Umbilical cord (tissue), 2 donors: ENCODE data around the gene HSPA5. TPM values are rescaled to one million over a fixed set of nuclear protein-coding genes. Genes with fewer than 3 reads are reported as not detected.
"Not testable (repeated sequence)": the region's sequence is repeated elsewhere in the genome, so short reads cannot be mapped to it uniquely, and the experiment has no call there.

Experiments used
- DNase-seq: peaks from one replicate; pipeline ENCODE4 v3.0.0-alpha.2; 2015; ENCODE audit warnings: low spot score
- total RNA-seq: library from RNA; depleted of rRNA; stranded (reverse); fragments of >200 nt; gene quantifications from one replicate; pipeline ENCODE4 v1.2.3, GENCODE V29; 2014; ENCODE audit warnings: low replicate concordance; ENCODE audit not compliant: insufficient read depth

The HSPA5 gene
- total RNA-seq: 69.3 TPM

DNA sequence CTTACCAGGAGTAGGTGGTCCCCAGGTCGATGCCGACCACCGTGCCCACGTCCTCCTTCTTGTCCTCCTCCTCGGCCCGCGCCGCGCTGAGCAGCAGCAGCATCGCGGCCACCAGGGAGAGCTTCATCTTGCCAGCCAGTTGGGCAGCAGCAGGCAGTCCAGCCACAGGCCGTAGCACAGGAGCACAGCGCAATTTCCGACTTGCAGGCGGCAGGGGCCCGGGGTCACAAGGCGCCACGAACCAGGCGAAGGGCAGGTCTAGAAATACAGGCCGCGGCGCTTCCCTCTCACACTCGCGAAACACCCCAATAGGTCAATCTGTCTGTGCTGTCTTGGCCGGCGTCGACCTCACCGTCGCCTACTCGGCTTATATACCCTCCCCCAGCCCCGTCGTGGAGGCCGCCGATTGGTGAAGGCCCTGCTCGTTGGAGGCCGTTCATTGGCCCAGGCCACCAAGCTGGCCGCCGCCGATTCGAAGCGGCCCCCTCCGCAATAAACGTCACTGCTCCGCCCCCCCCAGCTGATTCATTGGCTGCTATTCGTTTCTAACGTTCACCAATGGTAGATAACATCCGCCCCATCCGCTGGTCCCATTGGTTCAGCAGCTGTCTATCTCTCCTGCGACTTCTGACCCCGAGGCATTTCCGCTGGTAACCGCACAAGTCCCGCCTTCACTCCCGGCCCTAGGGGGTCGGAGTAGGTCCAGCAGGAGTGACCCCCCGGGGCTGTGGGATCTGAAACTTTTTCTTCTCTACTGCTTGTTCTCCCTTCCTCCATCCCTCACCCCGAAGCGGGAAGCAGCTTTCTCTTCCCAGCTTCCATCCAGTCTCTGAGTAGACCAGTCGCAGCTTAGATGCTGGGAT is at the start of gene HSPA5:
HSPA5 (minus strand) TSS at position 344 of the 863 bp plus-strand sequence; CDS start at position 127, 217 bp downstream.
- peak; percentile 100 for DNase-seq

DNA sequence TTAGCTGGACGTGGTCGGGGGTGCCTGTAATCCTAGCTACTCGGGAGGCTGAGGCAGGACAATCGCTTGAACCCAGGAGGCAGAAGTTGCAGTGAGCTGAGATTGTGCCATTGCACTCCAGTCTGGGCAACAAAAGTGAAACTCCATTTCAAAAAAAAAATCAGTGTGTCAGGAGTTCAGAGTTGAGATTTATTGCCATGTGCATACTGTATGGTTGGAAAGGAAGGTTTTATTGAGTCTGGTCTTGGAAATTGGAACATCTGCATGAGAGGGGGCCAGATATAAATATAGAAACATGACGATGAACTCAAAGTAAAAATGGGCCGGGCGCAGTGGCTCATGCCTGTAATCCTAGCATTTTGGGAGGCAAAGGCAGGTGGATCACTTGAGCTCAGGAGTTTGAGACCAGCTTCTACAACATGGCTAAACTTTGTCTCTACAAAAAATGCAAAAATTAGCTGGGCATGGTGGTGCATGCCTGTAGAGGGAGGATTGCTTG is 45.8 kb upstream of the HSPA5 start:
- DNase-seq: not testable (repeated sequence)

DNA sequence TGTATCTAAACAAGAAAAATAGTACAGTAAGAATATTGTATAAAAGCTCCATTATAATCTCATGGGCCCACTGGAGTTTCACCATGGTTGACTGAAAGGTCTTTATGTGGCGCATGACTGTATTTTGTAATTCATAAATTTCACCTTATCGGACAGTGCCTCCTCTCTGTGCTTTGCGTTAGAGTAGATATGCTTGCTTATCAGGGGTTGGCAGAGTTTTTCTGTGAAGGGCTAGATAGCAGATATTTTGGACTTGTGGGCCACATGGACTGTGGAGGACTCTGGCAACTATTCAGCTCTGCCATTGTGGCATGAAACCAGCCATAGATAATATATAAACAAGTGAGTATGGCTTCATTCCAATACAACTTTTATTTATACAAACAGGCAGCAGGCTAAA is 43.7 kb upstream of the HSPA5 start:
- DNase-seq: no peak

DNA sequence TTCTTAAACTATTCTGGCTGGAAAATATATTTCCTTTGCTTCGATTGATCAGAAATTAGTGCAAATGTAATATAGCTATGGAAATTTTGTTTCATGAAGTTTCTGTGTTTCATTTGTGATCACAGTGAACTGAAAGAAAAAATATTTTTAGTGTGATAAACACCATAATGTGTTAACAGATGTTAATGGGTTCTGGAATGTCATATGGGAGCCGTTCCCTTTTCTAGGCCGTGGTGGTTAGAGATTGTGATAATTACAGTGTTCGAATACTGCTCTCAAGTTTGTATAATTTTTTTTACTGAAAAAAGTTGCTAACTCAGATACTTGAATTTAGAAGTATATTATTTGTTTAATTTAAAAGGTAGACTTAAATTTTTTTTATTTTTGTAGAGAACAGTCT is 39.8 kb upstream of the HSPA5 start:
- DNase-seq: no peak

DNA sequence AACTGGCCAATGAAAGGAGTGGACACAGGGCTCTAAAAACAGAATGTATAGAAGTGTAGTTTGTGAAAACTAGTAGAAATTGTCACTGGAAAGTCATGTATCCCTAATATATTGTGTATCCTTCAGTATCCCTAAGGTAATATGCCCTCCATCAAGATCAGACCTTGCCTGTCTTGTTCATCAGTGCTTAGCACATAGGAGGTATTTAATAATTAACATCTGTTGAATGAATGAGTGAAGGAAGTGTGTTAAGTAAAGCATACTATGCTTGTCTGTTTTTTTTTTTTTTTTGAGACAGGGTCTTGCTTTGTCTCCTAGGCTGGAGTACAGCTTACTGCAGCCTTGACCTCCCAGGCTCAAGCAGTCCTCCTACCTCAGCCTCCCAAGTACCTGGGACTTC is 36.3 kb upstream of the HSPA5 start:
- DNase-seq: no peak

DNA sequence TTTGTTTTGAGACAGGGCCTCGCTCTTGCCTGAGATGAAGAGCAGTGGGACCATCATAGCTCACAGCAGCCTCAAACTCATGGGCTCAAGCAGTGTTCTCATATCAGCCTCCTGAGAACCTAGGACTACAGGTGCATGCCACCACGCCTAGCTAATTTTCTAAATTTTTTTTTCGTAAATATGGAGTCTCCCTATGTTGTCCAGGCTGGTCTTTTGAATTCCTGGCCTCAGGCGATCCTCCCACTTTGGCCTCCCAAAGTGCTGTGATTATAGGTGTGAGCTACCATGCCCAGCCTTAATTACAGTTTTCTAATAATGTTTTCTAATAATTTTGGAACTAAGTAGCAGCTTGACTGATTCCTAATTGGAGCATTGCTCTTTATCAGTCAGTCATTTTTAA is 35.6 kb upstream of the HSPA5 start:
- no peak for DNase-seq

DNA sequence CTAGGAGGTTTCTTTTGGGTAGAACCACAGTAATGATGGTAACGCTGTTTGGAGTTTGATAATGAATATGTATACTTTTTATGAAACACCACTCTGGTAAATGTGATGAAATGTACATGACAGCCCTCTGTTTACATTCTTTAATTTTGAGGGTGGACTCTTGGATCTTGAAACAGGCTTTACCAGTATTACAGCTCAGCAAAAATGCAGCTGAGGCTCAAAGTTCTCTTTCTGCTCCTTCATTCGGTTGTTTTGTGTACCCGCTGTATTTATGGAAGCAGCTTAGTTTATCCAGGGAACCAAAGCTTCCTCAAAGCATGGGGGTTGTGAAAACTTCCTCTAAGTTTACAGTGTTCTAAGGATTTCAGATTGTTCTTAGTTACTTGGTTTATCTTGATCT is 31.6 kb upstream of the HSPA5 start:
- peak; percentile 65 for DNase-seq

DNA sequence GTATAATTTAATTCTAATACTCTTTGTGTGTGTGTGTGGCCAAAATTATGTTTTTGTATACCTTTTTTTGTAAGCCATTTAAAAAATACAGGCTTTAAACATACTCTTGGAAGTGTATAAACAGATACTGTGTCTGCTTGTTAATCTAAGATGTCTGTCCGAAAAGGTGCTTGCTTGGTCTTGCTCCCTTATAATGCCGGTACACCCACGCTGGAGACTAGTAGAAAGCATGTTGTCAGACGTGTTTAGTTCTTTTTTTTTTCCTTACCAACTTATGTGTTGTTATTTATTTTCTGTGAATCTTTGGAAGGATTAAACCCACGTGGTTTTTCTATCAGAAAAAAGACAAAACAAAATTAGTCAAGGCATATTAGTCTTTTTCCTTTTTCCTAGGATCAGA is 29.9 kb upstream of the HSPA5 start:
- DNase-seq: peak; percentile 25

DNA sequence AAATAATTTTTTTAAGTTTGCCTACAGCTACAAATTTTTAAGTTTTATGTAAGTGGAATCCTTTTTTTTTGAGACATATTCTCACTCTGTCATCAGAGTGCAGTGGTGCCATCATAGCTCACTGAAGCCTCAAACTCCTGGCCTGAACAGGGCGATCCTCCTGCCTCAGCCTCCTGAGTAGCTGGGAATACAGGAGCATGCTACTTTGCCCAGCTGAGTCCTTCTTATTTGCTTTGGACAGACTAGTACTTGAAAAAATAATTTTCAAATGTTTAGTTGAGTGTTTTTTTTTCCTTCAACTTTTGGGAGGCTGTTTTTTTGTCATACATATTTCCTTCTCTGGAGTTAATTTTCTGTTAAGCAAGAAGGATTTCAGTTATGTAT is 27.9 kb upstream of the HSPA5 start:
- no peak for DNase-seq

DNA sequence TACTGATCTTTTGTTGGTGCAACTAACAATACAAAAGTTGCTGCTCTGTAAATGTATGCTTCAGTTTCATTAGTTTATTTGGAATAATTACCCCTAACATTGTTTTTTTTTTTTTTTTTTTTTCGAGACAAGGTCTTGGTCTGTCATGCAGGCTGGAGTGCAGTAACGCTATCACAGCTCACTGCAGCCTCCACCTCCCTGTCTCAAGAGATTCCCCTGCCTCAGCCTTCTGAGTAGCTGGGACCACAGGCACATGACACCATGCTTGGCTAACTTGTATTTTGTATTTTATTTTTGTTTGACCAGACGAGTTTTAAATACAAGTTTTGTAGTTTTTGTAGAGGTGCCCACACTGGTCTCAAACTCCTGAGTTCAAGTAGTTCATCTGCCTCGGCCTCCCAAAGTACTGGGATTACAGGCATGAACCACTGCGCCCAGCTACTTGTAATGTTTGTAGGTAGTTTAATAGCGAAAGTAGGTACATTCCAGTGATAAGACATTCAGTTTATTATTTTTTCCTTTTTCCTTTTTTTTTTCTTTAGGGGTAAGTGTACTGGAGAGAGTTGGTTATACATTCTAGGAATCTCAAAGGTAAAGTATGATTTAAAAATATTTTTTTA is 27.4 kb upstream of the HSPA5 start:
- no peak for DNase-seq

DNA sequence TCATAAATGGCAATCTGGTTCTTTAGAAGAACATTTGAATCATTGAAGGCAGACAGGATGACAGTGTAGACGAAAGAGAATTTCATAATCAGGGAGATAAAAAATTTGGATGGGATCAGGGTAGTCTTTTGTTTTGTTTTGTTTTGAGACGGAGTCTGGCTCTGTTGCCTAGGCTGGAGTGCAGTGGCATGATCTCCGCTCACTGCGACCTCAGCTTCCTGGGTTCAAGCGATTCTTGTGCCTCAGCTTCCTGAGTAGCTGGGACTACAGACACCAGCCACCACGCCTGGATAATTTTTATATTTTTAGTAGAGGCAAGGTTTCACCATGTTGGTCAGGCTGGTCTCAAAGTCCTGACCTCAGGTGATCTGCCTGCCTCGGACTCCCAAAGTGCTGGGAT is 22.9 kb upstream of the HSPA5 start:
- not testable (repeated sequence) for DNase-seq

DNA sequence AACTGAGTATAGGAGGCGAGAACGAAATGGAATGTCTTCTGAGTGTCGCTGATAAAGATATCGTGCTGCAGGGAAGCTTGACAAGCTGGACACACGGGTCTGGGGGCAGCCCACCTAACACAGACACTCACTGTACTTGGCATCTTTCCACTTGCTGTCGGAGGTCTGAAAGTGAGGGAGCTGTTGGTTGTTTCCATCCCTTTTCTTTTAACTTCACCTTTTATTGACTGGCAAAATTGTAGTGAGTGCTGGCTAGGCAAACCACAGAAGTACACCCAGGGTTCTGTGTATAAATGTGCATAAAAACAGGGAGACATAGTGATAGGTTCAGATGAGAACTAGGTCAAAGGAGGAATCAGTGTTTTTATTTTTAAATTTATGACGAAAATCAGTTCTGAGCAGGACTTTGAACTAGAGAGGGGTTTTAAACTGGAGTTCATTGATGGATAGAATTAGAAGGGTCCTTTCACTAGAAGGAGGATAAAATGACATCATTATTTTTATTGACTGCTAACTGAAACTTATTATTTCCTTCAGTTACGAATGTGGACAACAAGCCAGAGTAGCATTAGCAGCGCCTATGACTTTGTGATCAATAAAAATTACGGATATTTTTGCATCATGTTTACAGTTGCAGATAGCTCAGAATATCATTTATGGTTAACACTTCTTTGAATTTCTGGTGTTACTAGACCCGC is 21.3 kb upstream of the HSPA5 start:
- DNase-seq: no peak

DNA sequence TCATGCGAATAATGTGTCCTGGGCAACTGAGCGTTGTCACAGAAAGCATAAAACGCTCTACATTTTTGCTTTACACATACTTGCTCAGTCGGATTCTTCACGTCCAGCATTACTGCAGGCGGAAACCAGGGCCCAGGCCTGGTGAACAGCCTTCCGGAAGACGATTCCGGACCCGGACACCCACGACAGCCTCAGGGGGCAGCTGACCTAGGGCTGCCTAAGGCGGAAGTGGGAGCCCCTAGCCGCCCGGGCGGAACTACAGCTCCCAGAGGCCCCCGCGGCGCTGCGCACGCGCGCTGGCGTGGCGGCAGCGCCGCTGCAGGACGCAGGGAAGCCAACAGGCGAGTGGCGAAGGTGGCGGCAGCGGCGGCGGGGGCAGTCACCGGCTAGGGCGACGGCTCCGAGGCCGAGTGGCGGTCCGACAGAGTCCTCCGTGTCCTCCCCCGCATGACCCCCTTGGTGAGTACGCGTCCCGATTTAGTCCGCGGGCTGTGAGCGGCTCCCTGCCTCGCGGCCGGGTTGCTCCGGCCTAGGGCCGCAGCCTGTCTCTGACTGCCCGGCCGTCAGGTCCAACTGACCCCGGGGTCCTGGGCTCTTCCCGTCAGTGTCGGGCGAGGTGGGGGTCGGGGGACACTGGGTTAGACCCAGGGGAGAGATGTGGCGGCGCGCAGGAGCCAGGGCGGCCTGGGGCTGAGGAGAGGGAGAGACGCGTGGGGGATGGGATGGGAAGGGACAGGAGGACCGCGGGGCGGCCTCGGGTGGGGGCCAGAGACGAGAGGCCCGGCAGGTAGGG is 20.6 kb upstream of the HSPA5 start, which contains the start of gene GAPVD1:
GAPVD1 (plus strand) TSS at position 326 of the 793 bp plus-strand sequence. CDS start 37,096 bp downstream, outside the sequence.
- DNase-seq: peak; percentile 93

DNA sequence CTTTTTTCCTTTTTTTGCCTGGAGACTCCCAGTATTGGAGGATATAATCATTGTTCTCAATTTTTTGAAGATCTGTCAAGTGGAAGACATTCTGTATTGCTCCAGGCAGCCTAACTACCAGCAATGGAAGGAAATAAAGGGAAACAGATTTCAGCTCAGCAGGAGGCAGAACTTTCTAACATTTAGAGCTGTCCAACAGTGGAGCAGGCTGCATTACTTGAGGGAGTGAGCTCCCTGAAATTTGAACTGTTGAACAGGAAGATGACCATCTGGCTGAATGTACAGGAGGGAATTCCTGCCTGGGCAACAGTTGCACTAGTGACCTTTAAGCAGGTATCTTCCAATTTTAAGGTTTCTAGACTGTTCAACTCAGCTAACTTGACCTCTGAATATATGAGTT is 19.4 kb upstream of the HSPA5 start:
- DNase-seq: no peak

DNA sequence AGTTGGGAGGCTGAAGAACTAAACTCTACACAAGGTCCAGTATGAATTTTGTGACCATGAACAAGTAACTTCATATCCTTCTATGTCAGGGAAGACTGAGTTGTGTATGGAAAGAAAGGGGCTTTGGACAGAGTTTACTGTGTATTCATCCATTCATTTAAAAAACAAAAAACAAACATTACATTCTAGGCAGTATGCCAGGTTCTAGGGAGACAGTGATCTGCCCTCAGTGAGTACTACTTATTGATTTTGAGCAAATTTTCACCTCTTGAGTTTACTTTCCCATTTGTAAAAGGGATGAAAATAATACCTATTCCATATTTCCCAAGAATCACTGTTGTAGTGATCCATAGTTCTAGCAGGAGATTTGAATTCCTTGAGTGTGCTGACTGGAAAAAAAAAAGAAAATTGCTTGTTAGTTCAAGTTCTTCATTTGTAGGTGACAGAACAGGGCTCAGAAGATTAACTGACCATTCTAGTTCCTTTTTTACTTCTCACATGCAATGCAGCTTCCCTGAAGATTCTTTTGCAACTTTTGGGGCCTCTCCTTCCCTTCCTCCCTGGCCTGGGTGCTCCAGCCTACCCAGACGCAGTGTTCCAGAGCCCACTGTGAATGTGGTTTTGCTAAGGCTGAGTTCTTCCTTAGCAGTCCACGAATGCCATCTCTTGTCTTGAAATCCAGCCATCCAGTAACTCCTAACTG is 17.8 kb upstream of the HSPA5 start:
- DNase-seq: peak; percentile 32

DNA sequence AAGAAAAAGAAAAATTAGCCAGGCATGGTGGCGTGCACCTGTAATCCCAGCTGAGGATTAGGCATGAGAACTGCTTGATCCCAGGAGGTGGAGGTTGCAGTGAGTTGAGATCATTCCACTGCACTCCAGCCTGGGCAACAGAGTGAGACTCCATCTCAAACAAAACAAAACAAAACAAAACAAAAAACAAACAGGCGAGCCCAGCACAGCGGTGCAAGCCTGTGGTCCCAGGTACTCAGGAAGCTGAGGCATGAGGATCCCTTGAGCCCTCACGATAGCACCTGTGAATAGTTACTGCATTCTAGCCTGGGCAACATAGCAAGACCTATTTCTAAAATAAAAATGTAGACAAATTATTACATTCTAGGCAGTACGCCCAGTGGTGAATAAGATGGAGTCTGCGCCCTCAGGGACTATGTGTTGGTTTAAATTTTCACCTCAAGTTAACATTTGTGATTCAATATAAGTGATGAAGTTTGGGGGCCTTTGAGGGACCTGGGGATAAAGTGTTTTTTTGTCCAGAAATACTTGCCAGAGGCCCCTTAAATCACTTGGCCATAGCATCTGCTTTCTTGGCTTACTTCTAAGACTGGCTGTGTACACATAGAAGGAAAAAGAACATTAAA is 17.1 kb upstream of the HSPA5 start:
- DNase-seq: no peak

DNA sequence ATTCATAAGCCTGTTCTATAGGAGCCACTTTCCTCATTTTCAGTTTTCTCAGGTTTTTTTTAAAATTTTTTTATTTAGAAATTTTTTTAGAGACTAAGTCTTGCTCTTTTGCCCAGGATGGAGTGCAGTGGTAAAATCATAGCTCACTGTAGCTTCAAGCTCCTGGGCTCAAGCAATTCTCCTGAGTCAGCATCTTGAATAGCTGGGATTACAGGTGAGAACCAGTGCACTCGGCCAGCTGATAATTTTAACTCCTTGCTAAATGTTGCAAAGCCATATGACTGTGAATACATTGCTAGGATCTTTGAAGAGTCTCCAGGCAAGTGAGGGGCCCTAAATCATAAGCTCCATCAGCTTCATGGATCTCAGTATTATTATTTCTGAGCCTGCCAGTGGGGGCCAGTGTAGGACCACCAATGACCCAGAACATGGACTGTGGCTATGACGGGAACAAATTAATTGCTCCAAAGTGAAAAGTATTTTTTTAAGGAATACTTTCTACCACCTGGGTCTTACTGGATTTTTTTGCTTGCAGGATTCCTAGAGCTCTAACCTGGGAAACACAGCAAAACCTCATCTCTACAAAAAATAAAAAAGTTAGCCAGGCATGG is 14.7 kb upstream of the HSPA5 start:
- DNase-seq: no peak

DNA sequence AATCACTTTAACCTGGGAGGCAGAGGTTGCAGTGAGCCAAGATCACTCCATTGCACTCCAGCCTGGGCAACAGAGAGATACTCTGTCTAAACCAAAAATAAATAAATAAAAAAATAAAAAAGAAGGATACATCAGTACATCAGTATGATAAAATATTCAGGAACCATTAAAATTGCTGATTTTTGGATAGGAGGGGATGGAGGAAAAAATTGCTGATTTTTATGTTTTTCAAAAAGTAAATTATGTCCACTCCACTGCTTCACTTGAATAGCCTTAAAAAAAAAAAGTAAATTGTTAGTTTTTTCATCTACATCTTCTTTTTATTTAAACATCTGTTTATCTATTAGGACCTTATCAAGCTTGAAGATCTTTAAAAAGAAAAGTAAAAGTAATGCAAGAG is 13.1 kb upstream of the HSPA5 start:
- no peak for DNase-seq

DNA sequence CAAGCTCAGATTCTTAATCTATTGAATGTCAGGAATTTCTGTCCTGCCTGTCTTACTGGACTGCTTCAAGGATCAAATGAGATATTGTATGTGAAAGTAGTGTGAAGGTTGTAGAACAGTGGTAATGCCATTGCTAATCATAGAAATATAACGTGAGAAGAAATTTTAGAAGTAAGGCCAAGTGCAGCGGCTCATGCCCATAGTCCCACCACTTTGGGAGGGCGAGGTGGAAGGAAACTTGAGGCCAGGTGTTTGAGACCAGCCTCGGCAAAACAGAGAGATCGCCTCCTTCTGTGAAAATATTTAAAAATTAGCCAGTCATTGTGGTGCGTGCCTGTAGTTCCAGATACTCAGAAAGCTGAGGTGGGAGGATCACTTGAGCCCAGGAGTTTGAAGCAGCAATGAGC is 5.1 kb upstream of the HSPA5 start:
- DNase-seq: no peak

DNA sequence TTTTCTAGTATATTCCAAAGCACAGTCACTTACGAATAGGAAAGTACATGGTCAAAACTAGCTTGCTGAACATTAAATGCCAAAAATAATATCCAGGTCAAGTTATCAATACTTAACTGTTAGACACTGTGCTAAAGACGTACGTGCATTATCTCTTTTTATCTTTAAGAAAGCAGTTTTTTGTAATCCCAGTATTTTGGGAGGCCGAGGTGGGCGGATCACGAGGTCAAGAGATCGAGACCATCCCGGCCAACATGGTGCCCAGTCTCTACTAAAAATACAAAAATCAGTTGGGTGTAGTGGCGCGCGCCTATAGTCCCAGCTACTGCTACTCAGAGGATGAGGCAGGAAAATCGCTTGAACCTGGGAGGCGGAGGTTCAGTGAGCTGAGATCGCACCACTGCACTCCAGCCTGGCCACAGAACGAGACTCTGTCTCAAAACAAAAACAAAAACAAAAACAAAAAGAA is 2.7 kb upstream of the HSPA5 start:
- DNase-seq: no peak
